Osteoblast (primary cell): ENCODE data around the gene RNF126. TPM values are rescaled to one million over a fixed set of nuclear protein-coding genes. Genes with fewer than 3 reads are reported as not detected.
A peak's percentile ranks its signal among the peaks of the same experiment; 100 is the strongest.

Experiments used
- DNase-seq: peaks from one replicate; pipeline ENCODE4 v3.0.0; 2011; ENCODE audit warnings: low spot score, mixed read lengths; ENCODE audit not compliant: insufficient read length; ENCODE audit errors: missing footprints
- H2AFZ ChIP-seq: 2 replicates; pipeline ENCODE4 v1.6.0; 2011; ENCODE audit warnings: mild to moderate bottlenecking, low read length
- H3K27ac ChIP-seq: 2 replicates; pipeline ENCODE4 v1.5.1; 2011; ENCODE audit warnings: mild to moderate bottlenecking, low read depth, low read length, moderate library complexity
- H3K27me3 ChIP-seq: 2 replicates; pipeline ENCODE4 v1.6.0; 2012; ENCODE audit warnings: mild to moderate bottlenecking, control low read depth, inconsistent platforms, low read length, moderate library complexity; ENCODE audit not compliant: insufficient read depth
- H3K36me3 ChIP-seq: 2 replicates; pipeline ENCODE4 v1.5.1; 2011; ENCODE audit warnings: mild to moderate bottlenecking, low read length, control low read depth, moderate library complexity; ENCODE audit not compliant: insufficient read depth
- H3K4me1 ChIP-seq: 2 replicates; pipeline ENCODE4 v1.5.1; 2011; ENCODE audit warnings: mild to moderate bottlenecking, low read length, control low read depth, moderate library complexity; ENCODE audit not compliant: insufficient read depth
- H3K4me2 ChIP-seq: 2 replicates; pipeline ENCODE4 v1.6.0; 2011; ENCODE audit warnings: mild to moderate bottlenecking, low read length; ENCODE audit not compliant: insufficient read depth
- H3K4me3 ChIP-seq: fragments of 200-600 bp; sonication (generic); 3 replicates; pipeline ENCODE4 v1.5.1; 2012; ENCODE audit warnings: mild to moderate bottlenecking, low read length, inconsistent platforms; ENCODE audit not compliant: insufficient read depth
- H3K79me2 ChIP-seq: 2 replicates; pipeline ENCODE4 v1.6.0; 2012; ENCODE audit warnings: mild to moderate bottlenecking, low read length, control low read depth, inconsistent platforms; ENCODE audit not compliant: insufficient read depth
- H3K9me3 ChIP-seq: 2 replicates; pipeline ENCODE4 v1.5.1; 2011; ENCODE audit warnings: low read depth, low read length, control low read depth
- H4K20me1 ChIP-seq: 2 replicates; pipeline ENCODE4 v1.6.0; 2012; ENCODE audit warnings: mild to moderate bottlenecking, low read length, control low read depth; ENCODE audit not compliant: insufficient read depth
- total RNA-seq: library from RNA; depleted of rRNA; stranded (reverse); fragments of >200 nt; gene quantifications from 2 replicates; pipeline ENCODE4 v1.2.3, GENCODE V29; 2012
- TF ChIP-seq, protein P1 (sequence below): IDR thresholded peaks from 2 replicates; pipeline ENCODE4 v1.5.1; 2011; ENCODE audit warnings: mild to moderate bottlenecking, low read depth, low read length, moderate library complexity; ENCODE audit errors: extremely low read depth

The RNF126 gene
- total RNA-seq, 1 donor, result 38.7 TPM

DNA sequence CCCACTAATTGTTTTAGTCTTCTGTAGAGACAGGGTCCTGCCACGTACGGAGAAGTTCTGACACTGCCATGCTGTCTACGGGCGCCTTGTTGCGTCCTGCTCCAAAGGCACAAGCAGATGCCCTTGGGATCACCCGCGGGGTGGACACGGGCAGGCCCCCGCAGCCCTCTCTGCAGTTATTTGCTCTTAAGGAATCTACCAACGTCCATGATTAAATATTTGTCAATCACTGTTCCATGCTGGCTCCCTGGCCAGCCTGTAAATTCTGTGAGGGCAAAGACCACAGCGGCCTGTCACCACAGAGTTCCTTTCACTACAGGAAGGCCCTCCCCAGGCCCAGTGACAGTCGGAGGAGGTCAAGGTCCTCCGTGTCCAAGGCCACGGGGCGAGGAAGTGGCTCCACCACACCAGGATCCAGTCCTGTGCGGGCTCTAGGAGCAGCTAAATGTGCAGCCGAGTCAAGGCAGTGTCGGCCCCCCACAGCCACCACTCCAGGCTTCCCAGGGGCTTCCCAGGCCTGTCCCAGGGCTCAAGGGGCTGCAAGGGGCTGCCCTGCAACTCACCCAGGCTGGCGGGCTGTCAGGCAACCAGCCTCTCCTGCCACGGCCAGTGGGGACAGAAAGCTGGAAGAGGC lies 2.1 kb downstream of the RNF126 start:
- peak overlapping the region; percentile 95 for H3K4me2 ChIP-seq
- TF ChIP-seq, protein P1, sequence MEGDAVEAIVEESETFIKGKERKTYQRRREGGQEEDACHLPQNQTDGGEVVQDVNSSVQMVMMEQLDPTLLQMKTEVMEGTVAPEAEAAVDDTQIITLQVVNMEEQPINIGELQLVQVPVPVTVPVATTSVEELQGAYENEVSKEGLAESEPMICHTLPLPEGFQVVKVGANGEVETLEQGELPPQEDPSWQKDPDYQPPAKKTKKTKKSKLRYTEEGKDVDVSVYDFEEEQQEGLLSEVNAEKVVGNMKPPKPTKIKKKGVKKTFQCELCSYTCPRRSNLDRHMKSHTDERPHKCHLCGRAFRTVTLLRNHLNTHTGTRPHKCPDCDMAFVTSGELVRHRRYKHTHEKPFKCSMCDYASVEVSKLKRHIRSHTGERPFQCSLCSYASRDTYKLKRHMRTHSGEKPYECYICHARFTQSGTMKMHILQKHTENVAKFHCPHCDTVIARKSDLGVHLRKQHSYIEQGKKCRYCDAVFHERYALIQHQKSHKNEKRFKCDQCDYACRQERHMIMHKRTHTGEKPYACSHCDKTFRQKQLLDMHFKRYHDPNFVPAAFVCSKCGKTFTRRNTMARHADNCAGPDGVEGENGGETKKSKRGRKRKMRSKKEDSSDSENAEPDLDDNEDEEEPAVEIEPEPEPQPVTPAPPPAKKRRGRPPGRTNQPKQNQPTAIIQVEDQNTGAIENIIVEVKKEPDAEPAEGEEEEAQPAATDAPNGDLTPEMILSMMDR, result no peak
- peak overlapping the region; percentile 84 for H3K4me3 ChIP-seq
- peaks cover 70% of the 10 kb centered on the region for H3K79me2 ChIP-seq
- H3K9me3 ChIP-seq, result no peaks in the 10 kb centered on the region
- DNase-seq, result no peak
- H3K27me3 ChIP-seq, result no peaks in the 10 kb centered on the region
- H2AFZ ChIP-seq, result no peak overlapping the region
- peak overlapping the region; percentile 72 for H3K27ac ChIP-seq
- peaks cover 55% of the 10 kb centered on the region for H4K20me1 ChIP-seq
- peaks cover 23% of the 10 kb centered on the region for H3K4me1 ChIP-seq
- no peaks in the 10 kb centered on the region for H3K36me3 ChIP-seq

DNA sequence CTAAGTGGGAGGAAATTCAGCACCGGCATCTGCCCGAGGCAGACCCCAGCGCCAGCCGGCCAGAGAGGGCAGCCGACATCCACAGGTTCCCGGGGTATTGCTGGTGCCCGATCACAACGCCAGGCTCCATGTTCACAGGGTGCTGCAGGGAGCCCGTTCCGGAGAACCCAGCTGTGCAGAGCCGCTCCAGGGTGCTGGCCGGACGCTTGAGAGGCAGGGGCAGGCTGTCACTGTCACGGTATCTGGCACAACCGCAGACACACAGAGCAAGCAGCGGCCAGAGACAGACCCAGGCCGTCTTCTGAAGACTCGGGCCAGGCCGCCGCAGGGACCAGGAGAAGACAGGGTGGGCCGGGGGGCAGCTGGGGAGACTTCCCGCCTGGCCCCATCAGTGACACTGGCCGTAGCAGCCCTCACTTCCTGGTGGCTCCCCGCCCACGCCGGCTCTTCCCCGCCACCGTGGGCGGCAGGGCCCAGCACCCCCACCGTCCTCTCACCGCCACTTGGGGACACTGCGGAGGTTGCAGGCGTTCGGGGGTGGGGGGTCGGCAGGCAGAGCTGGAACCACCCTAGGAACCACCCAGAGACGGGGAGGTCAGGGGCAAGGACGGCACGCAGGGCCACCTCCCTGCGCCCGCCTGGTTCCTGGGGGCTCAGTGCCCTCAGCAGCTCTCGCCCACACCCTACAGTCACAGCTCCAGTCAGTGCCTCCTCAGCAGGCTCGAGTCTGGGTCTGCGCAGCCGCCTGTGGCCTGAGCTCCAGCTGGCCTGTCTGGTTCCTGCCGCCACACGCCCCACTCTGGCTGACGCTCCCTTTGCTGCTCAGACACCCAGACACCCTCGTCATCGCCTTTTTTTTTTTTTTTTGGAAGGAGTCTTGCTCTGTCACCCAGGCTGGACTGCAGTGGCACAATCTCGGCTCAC lies 3.8 kb downstream of the RNF126 start:
- DNase-seq, result no peak
- peaks cover 55% of the 10 kb centered on the region for H4K20me1 ChIP-seq
- peaks cover 20% of the 10 kb centered on the region for H3K4me1 ChIP-seq
- no peak overlapping the region for H3K4me3 ChIP-seq
- H3K27ac ChIP-seq, result no peak overlapping the region
- no peaks in the 10 kb centered on the region for H3K9me3 ChIP-seq
- H2AFZ ChIP-seq, result no peak overlapping the region
- no peaks in the 10 kb centered on the region for H3K36me3 ChIP-seq
- peaks cover 86% of the 10 kb centered on the region for H3K79me2 ChIP-seq
- TF ChIP-seq, protein P1, result no peak
- no peak overlapping the region for H3K4me2 ChIP-seq
- no peaks in the 10 kb centered on the region for H3K27me3 ChIP-seq

DNA sequence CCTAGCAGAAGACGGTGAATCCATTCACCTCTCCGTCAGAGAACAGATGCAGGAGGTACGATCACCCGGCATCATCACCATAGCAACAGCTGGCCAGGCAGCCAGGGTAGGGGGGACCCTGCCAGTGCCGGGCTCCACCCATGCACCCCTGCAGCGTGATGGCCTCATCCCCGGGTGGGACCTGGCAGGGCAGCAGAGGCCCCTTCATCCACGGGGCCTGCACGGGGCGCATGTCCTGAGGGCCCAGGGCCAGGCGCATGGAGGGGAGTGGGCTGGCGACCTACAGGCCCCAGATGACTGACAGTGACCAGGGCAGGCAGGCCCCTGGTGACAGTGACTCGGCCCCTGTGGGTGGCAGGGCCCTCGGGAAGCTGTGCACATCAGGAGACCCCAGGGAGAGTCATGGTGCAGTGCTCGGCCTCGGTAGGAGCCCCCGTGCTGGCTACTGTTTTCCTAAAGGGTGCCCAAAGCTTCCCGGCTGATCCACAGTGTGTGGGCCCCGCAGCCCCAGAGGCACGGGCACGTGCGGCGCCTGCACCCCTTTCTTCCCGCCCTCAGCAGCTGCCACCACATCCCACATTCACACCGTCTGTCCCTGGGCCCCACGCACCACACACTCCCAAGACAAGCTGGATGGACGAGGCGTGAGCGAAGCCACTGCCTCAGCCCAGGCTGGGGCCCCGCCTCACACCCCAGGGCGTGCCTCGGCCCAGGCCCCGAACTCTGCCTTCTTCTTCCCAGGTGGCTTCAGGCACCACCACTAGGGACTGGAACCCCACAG lies 4.8 kb downstream of the RNF126 start:
- TF ChIP-seq, protein P1, result no peak
- H3K9me3 ChIP-seq, result no peaks in the 10 kb centered on the region
- peaks cover 96% of the 10 kb centered on the region for H3K79me2 ChIP-seq
- peaks cover 5% of the 10 kb centered on the region for H3K36me3 ChIP-seq
- H3K4me2 ChIP-seq, result no peak overlapping the region
- H3K27me3 ChIP-seq, result no peaks in the 10 kb centered on the region
- no peak for DNase-seq
- H3K4me3 ChIP-seq, result no peak overlapping the region
- H3K27ac ChIP-seq, result no peak overlapping the region
- peaks cover 14% of the 10 kb centered on the region for H3K4me1 ChIP-seq
- H4K20me1 ChIP-seq, result peaks cover 60% of the 10 kb centered on the region
- H2AFZ ChIP-seq, result no peak overlapping the region
